Mononuclear cell (primary cell): Measurements from ENCODE around the gene PLAU. TPM values are rescaled to one million over a fixed set of nuclear protein-coding genes. Genes with fewer than 3 reads are reported as not detected.
A peak's percentile ranks its signal among the peaks of the same experiment; 100 is the strongest.

Source experiments
- H3K27me3 ChIP-seq: 2 replicates; pipeline ENCODE4 v1.6.0; 2011; ENCODE audit warnings: low read length, control low read depth; ENCODE audit not compliant: insufficient read depth
- H3K4me1 ChIP-seq: 2 replicates; pipeline ENCODE4 v1.5.1; 2011; ENCODE audit warnings: mild to moderate bottlenecking, low read length, control low read depth; ENCODE audit not compliant: insufficient read depth
- H3K4me3 ChIP-seq: 2 replicates; pipeline ENCODE4 v1.5.1; 2011; ENCODE audit warnings: mild to moderate bottlenecking, low read length, moderate library complexity
- H3K9me3 ChIP-seq: 2 replicates; pipeline ENCODE4 v1.5.1; 2011; ENCODE audit warnings: low read depth, mild to moderate bottlenecking, control low read depth, low read length
- total RNA-seq: library from RNA; depleted of rRNA; stranded (reverse); fragments of >200 nt; gene quantifications from one replicate; pipeline ENCODE4 v1.2.3, GENCODE V29; 2012

The PLAU gene
- 9.7 TPM for total RNA-seq

DNA sequence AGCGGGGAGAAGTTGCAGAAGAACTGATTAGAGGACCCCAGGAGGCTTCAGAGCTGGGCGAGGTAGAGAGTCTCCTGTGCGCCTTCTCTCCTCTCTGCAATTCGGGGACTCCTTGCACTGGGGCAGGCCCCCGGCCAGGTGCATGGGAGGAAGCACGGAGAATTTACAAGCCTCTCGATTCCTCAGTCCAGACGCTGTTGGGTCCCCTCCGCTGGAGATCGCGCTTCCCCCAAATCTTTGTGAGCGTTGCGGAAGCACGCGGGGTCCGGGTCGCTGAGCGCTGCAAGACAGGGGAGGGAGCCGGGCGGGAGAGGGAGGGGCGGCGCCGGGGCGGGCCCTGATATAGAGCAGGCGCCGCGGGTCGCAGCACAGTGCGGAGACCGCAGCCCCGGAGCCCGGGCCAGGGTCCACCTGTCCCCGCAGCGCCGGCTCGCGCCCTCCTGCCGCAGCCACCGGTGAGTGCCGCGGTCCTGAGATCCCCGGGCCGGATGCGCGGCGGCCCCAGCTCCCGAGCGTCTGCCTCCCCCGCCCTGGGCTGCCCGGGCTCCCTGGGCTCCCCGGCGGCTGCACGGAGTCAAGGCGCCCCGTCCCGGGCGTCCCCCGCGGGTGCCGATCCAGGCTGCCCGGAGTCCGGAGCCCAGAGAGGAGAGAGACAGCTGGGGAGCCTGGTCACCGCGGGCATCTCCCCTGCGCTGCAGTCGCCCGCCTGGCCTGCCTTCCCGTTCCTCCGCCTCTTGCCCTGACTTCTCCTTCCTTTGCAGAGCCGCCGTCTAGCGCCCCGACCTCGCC lies at the start of gene PLAU:
Gene PLAU (plus strand): TSS at position 369 of the 789 bp plus-strand sequence. CDS start 424 bp downstream, outside the sequence.
- Histone ChIP-seq H3K9me3 (no peaks in the 10 kb centered on the region), H3K4me1 (peaks cover 62% of the 10 kb centered on the region), H3K27me3 (peaks cover 7% of the 10 kb centered on the region), H3K4me3 (peak within 1 kb of the TSS; percentile 32)

DNA sequence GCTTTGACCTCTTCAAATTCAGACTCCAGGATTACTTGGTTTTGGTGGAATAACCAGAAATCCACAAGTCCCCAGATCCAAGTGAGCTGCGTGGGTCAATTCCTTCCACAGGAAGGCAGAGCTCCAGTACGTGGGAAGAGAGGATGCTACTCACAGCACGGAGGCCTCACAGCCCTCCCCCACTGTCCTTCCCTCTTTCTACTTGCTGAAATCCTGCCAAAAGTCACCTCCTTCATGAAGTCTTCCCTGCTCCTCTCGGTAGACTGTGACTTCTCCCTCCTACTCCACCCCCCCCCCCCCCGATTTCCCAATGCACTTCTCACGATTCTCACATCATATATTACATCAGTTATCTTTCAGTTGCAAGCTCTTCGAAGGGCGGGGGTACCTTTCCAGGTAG lies 48.9 kb upstream of the PLAU start:
- H3K9me3 ChIP-seq = no peaks in the 10 kb centered on the region

DNA sequence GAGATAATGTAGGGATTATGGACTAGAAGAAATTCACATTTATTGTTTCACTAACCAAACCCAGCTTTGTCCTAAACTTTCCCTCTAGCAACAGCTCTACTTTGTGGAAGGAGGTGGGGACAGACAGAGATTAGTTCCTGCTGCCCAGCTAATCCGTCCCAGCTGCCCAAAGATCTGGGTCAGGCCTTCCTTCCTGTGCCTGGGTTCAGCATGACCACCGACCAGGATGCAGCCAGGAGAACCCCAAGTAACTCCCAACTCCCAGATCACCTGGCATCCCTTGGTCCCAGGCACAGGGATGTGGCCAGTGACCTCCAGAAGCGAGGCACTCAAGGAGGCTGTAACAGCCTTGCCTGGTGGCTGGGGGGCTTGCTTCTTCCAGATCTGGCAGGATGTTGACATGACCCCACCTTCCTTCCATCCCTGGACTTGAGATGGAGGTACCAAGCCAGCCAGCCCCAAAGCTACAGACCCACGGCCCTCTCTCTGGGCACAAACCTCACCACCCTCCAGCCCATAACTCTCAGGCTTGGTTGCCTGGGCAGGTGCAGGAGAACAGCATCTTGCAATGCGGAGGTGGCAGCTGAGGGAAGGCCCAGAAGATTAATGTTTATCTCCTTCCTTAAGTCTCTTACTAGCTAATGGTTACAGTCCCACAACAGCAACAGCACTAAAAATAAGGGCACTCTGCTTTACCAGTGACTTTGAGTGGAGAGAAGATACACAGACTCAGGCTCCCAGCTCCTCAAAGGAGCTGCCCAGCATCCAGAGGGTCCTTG lies 47.7 kb upstream of the PLAU start:
- Histone ChIP-seq H3K4me1 (peaks cover 87% of the 10 kb centered on the region), H3K9me3 (no peaks in the 10 kb centered on the region), H3K4me3 (no peak overlapping the region)

More for the DNA sequence above, 48.9 kb upstream of the PLAU start:
- peaks cover 86% of the 10 kb centered on the region for H3K4me1 ChIP-seq
- no peaks in the 10 kb centered on the region for H3K27me3 ChIP-seq
- no peak overlapping the region for H3K4me3 ChIP-seq

DNA sequence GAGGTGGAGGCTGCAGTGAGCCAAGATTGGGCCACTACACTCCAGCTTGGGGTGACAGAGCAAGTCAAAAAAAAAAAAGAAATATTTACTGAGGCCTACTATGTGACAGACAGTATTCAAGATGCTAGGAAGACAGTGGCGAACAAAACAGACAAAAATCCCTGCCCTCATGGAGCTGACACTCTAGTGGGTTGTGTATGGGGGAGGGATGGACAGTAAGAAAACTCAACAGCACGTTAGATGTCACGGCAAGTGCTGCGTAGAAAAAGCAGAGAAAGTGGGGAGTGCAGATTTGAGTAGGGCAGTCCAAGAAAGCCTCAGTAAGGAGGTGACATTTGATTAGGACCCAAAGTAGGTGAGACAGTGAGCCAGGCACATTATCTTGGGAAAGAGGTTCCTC lies 46.7 kb upstream of the PLAU start:
- H3K9me3 ChIP-seq = no peaks in the 10 kb centered on the region
- peaks cover 87% of the 10 kb centered on the region for H3K4me1 ChIP-seq
- H3K27me3 ChIP-seq = no peaks in the 10 kb centered on the region
- H3K4me3 ChIP-seq = no peak overlapping the region

More for the DNA sequence above, 47.7 kb upstream of the PLAU start:
- H3K27me3 ChIP-seq = no peaks in the 10 kb centered on the region

DNA sequence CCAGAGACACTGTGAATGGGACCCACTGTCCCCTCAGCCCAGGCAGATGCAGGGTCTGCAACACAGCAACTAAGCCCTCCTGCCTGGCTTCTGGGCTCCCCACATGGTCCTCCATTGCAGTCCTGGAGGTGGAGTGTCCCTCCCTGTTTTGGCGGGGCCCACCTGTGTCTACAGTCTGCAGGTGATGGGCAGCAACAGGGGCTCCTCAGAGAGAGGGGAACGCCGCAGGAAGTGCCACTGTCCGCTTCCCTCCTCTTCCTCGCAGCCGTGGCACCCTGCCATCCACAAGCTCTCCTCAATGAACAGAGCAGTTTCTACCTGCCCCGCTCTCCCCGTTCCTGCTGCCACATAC lies 45.8 kb upstream of the PLAU start:
- Histone ChIP-seq H3K4me3 (peak overlapping the region; percentile 17), H3K27me3 (no peaks in the 10 kb centered on the region), H3K4me1 (peaks cover 84% of the 10 kb centered on the region), H3K9me3 (no peaks in the 10 kb centered on the region)

DNA sequence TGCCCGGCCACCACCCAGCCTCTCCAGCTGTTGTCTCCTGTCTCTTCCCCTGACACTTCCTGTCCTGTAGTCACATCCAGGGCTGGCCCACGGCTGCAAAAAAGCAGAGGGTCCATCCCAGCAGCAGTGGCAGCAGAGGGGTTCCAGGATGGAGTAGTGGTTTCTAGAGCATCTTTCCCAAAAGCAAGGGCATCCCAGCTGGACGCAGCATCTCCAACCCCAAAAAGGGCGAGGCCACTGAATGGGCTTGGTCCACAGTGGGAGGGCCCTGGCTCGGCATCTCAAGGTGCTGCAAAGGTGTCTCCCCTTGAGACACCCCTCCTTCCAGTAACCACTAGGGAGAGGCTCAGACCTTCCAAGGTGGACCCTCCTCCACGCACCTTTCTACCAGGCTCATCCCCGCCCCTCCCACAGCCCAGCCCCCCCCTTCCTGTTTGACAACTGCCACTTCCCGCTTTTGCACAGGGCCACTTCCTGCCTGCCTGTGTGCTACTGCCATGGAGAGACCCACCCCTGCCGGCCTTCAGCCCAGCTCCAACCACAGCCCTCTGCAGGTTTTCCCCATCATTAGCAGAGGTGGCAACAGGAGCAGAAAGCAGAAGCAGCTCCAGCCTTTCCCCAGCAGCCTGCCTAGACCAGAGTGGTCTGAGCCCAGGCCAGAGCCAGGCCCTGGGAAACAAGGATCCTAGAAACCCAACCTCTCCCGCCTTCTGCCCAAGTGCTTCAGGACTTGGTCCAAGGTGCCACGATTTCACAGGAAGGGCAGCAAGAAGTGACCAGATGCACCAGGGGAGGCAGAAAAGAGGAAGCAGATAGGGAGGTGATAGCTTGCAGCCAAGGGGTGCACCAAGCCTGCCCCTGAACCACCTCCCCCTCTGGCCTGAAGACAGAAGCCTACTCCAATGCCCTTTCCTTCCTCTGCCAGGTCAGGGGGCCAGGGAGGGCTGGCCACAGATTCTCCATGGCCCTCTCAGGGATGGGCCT lies 45.2 kb upstream of the PLAU start:
- Histone ChIP-seq H3K27me3 (no peaks in the 10 kb centered on the region), H3K4me3 (peak overlapping the region; percentile 17), H3K4me1 (peaks cover 87% of the 10 kb centered on the region), H3K9me3 (no peaks in the 10 kb centered on the region)

DNA sequence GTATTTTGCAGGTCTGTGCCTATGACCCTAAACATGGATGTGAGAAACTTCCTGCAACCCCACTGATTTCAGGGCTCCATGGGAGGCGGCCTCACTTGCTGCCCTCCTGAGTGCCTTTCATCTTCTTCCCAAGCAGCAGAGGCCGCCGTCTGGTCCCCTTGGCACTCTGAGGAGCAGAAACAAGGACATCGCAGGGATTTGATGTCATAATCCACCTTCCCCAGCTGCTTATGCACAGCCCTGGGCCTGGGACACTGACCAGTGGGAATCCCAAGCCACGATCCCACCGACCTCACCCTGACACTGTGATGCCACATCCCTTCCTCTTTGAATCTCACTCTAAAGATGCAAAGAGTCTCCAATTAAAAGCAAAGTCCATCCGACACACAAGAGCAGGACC lies 44.3 kb upstream of the PLAU start:
- H3K4me3 ChIP-seq = no peak overlapping the region
- H3K9me3 ChIP-seq = no peaks in the 10 kb centered on the region
- H3K27me3 ChIP-seq = no peaks in the 10 kb centered on the region
- peaks cover 94% of the 10 kb centered on the region for H3K4me1 ChIP-seq

DNA sequence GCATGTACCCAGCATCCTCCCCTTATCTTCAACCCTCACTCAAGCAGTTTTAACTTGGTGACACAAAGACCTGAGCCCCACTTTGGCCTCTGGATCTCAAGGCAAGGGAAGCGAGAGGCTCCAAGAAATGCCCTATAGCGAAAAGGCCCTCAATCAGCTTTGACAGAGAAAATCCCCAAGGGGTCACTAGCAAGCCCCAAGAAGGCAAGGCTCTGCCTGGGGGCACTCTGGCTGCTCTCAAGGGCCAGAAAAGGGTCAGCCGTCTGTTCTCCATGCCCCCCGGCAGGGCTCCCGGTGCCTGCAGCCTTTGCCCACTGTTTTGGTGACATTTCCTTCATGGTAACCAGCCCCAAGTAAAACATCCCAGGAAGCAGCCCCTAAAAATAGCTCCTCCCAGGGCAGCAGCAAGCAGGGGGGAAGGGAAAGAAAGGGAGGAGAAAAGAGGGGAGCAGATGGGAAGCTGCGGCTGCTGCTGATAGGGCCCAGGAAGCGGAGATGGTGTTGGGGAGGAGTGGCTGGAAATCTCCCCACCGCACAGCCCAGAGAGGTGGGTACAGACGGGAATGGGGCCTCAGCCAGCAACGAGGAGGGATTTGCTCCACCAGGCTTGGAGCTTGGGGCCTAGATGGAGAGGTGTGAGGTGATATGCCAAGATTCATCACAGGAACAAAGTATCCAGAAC lies 43.7 kb upstream of the PLAU start:
- Histone ChIP-seq H3K9me3 (no peaks in the 10 kb centered on the region), H3K27me3 (no peaks in the 10 kb centered on the region), H3K4me3 (no peak overlapping the region), H3K4me1 (peaks cover 94% of the 10 kb centered on the region)

DNA sequence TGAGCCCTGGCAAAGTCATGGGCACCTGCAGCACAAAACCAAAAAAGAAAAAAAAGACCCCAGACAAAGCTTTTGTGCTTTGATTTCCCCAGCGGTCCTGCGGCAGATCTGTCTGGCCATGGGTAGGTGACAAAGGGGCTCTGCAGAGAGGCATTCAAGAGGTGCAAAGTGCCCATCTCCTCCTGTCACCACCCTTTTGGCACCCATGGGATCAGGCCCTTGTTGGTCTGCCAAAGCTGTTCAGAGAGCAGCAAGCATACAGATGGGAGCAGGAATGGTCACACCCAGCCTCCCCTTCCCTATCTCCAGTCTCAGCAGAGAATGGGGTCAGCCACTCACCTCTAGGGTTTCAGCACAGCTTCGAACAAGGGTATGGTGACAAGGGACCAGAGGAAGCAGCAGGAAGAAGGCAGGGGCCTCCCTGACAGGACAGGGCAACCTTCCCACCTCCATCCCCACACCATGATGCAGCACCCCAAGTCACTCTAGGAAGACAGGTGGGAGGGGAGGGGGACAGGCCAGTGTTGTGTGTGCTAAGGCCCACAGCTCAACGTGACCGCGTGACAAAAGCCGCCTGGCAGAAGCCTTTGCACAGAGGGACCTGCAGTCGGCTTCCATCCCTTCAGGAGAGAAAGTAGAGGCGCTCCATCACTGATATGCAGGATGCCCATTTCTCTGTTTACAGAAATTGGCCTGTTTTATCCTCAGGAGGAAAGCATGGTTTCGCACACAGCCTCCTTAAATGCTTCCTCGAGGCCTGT lies 42.9 kb upstream of the PLAU start:
- peaks cover 94% of the 10 kb centered on the region for H3K4me1 ChIP-seq
- no peak overlapping the region for H3K4me3 ChIP-seq
- no peaks in the 10 kb centered on the region for H3K9me3 ChIP-seq

DNA sequence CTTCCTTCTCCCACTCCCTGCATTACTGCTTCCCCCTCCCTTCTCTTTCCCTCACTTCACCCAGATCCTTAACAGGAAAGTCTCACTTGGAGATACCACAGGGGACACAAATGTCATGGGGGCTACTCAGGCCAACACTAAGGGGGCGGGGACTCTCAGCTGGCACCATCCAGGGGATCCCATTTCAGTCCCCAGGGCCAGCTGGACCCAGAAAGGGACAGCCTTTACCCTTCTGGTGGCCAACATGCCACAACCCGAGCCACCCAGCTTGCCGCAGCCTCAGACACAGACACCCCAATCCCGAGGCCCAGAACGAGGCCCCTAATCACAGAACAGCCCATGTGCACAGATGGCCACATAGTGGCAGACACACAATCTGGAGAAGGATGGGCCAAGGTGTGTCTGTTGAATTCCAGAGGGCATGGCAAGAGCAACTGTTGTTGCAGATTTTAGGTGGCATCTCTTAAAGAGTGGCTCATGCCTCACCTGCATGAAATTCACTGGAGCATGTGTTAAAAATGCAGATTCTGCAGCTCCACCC lies 42.2 kb upstream of the PLAU start:
- H3K9me3 ChIP-seq = no peaks in the 10 kb centered on the region
- no peak overlapping the region for H3K4me3 ChIP-seq
- no peaks in the 10 kb centered on the region for H3K27me3 ChIP-seq
- peaks cover 92% of the 10 kb centered on the region for H3K4me1 ChIP-seq

More for the DNA sequence above, 42.9 kb upstream of the PLAU start:
- H3K27me3 ChIP-seq = no peaks in the 10 kb centered on the region

DNA sequence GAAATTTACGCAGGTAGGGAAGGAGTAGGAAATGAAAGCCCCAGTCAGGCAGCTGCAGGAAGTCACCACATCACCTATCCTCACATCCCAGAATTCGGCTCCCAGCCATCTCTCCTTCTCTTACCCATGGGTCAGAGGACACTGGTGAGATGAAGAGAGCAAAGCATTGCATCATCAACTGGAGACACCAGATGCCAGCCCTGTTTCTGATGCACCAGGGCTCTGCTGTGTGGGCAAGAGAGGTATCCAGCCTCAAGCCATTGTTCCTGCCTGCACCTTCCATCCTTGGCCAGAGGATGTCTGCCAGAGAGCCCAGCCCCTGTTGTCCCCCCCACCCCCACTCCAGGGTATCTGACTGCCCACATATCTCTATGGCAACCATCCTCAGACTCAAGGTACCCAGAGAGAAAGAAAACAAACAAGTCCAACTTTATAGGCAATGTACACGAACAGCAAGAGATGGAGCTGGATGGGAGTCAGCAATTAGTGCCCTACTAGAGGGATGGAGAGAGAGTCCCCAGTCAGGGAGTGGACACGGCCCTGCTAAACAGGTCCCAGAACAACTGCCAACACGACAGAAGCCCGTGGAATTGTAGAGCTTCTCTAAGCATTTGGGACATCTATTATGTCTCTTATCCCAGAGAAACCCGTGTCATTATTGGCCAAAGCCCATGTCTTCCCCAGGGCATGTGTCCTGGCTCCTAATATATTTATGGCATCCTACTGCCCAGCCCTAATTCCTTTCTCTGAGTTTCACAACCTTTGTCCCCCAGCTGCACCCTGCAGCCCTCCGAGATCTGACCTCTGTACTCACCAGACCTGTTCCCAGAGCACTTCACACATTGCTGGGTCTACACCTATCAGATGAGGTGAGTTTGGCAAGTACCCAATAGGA lies 39.4 kb upstream of the PLAU start:
- Histone ChIP-seq H3K4me1 (peaks cover 72% of the 10 kb centered on the region), H3K4me3 (no peak overlapping the region), H3K27me3 (no peaks in the 10 kb centered on the region), H3K9me3 (no peaks in the 10 kb centered on the region)

DNA sequence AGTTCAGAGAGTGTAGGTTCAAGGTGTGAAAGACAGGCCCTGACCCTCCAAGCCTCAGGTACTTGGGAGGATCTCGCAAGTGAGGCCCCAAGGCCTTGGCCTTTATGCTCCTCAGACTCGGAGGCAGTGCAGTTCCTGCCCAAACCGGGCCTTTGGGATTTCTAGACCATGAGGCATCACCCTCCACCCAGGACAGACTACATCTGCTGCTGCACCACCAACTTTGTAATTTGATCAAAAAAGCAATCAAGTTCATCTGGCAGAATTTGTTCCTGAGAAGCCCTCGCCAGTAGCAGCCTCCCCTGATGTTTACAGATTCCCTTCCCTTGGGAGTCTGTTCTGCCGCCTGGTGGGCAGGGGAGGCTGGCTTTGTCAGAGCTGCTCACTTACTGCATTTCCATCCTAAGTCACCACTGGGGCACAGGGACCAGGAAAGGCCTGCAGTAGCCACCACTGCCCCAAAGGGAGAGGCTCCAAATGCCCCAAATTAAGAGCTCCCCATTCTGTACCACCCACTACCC lies 38.7 kb upstream of the PLAU start:
- no peak overlapping the region for H3K4me3 ChIP-seq
- H3K4me1 ChIP-seq = peaks cover 65% of the 10 kb centered on the region
- H3K9me3 ChIP-seq = no peaks in the 10 kb centered on the region
- H3K27me3 ChIP-seq = no peaks in the 10 kb centered on the region
